Hindlimb muscle (tissue), 1 donor: ENCODE data around the gene HPS1. TPM values are rescaled to one million over a fixed set of nuclear protein-coding genes. Genes with fewer than 3 reads are reported as not detected.

ENCODE experiments used
- DNase-seq: peaks from one replicate; pipeline ENCODE4 v3.0.0-alpha.2; 2013
- polyA plus RNA-seq: library from polyadenylated mRNA; unstranded; fragments of 120-200 nt; gene quantifications from one replicate; pipeline ENCODE4 v1.2.1, GENCODE V29; 2013; ENCODE audit not compliant: insufficient read length

The HPS1 gene
- polyA plus RNA-seq, 1 donor = 17.8 TPM

GRCh38 chr10:98411166-98411565 is 35.6 kb downstream of the HPS1 start:
- no peak for DNase-seq

GRCh38 chr10:98410759-98411158 is 36.0 kb downstream of the HPS1 start:
- DNase-seq = no peak

GRCh38 chr10:98410135-98410743 is 36.5 kb downstream of the HPS1 start:
- no peak for DNase-seq

GRCh38 chr10:98408799-98409198 is 37.9 kb downstream of the HPS1 start:
- no peak for DNase-seq

- DNase-seq = no peak
Measured at GRCh38 chr10:98407744-98408241, 38.9 kb downstream of the HPS1 start.

- no peak for DNase-seq
Measured at GRCh38 chr10:98407017-98407743, 39.6 kb downstream of the HPS1 start.

GRCh38 chr10:98405422-98405821 is 41.3 kb downstream of the HPS1 start:
- DNase-seq = no peak

GRCh38 chr10:98404571-98405359 is 42.0 kb downstream of the HPS1 start:
- no peak for DNase-seq

- DNase-seq = no peak
Measured at GRCh38 chr10:98403812-98404504, 42.8 kb downstream of the HPS1 start.

GRCh38 chr10:98402931-98403718 is 43.6 kb downstream of the HPS1 start:
- no peak for DNase-seq

- no peak for DNase-seq
Measured at GRCh38 chr10:98402478-98402877, 44.3 kb downstream of the HPS1 start.

GRCh38 chr10:98400482-98400881 is 46.3 kb downstream of the HPS1 start:
- no peak for DNase-seq

- no peak for DNase-seq
Measured at GRCh38 chr10:98399784-98400183, 47.0 kb downstream of the HPS1 start.

GRCh38 chr10:98397089-98397600 is 49.6 kb downstream of the HPS1 start:
- DNase-seq = no peak

GRCh38 chr10:98396096-98397063 is 50.4 kb downstream of the HPS1 start:
- DNase-seq = no peak

GRCh38 chr10:98394851-98395440 is 51.8 kb downstream of the HPS1 start:
- DNase-seq = no peak

GRCh38 chr10:98391578-98391991 is 55.1 kb downstream of the HPS1 start:
- DNase-seq = no peak

- DNase-seq = no peak
Measured at GRCh38 chr10:98391065-98391464, 55.7 kb downstream of the HPS1 start.

- DNase-seq = no peak
Measured at GRCh38 chr10:98390406-98390805, 56.3 kb downstream of the HPS1 start.

- DNase-seq = no peak
Measured at GRCh38 chr10:98389398-98389797, 57.3 kb downstream of the HPS1 start.
